Left lung (tissue), 8 donors: ENCODE results near the gene SBNO2. TPM values are rescaled to one million over a fixed set of nuclear protein-coding genes. Genes with fewer than 3 reads are reported as not detected.

Experiments used
- polyA plus RNA-seq, 6 donors: library from polyadenylated mRNA; unstranded; fragments of 120-200 nt; gene quantifications; one replicate each; pipeline ENCODE4 v1.2.1, GENCODE V29; 2013; ENCODE audit not compliant: insufficient read length in 6 of 6
- total RNA-seq, 2 donors: library from RNA; stranded (reverse); fragmentation: NEBNext Ultra II Directional; extraction: Animal tissue kit (Norgen Biotek cat#: 25700); gene quantifications; one replicate each; pipeline ENCODE4 v1.2.1, GENCODE V29; 2021
- donor health status: DM: no; HTN: yes; CAD: no.
- donor health status: DM: no; HTN: no; CAD: no.

The SBNO2 gene
- total and polyA plus RNA-seq, 8 donors: 17.9 to 119 (median 23.7) TPM

Other genes with a start within 250 kb of the SBNO2 start
- 10 to 100 TPM; 20.7 to 35.7 TPM for gene ARID3A, start 248.2 kb downstream of the SBNO2 start, total RNA-seq
- gene ARID3A, start 248.2 kb downstream of the SBNO2 start, polyA plus RNA-seq: 10 to 100 TPM; 20.6 to 30.5 (median 23.6) TPM
- gene WDR18, start 189.9 kb downstream of the SBNO2 start, total RNA-seq: 10 to 100 TPM; 36.1 to 40.7 TPM
- 10 to 100 TPM; 26.6 to 35.9 (median 34.1) TPM for gene WDR18, start 189.9 kb downstream of the SBNO2 start, polyA plus RNA-seq
- gene GRIN3B, start 173.8 kb downstream of the SBNO2 start, total RNA-seq: 1 to 10 TPM in 1 of 2 donors, not detected in 1; 2.7 TPM
- gene GRIN3B, start 173.8 kb downstream of the SBNO2 start, polyA plus RNA-seq: 1 to 10 TPM in 2 of 6 donors, under 1 TPM in 4; 0.37 to 1.4 (median 0.54) TPM
- gene TMEM259, start 153.1 kb downstream of the SBNO2 start, total RNA-seq: 100 to 1,000 TPM; 135 to 154 TPM
- gene TMEM259, start 153.1 kb downstream of the SBNO2 start, polyA plus RNA-seq: 100 to 1,000 TPM in 2 of 6 donors, 10 to 100 TPM in 4; 74.2 to 117 (median 98.7) TPM
- gene RNU6-2, start 152.7 kb downstream of the SBNO2 start, total RNA-seq: not detected
- gene RNU6-2, start 152.7 kb downstream of the SBNO2 start, polyA plus RNA-seq: not detected
- 100 to 1,000 TPM; 250 to 259 TPM for gene CNN2, start 147.7 kb downstream of the SBNO2 start, total RNA-seq
- 100 to 1,000 TPM; 133 to 214 (median 160) TPM for gene CNN2, start 147.7 kb downstream of the SBNO2 start, polyA plus RNA-seq
- gene ABCA7, start 134.2 kb downstream of the SBNO2 start, total RNA-seq: 10 to 100 TPM; 49.6 to 52.2 TPM
- 1 to 10 TPM; 3.3 to 5.5 (median 4.5) TPM for gene ABCA7, start 134.2 kb downstream of the SBNO2 start, polyA plus RNA-seq
- 10 to 100 TPM; 71.1 to 83.8 TPM for gene ARHGAP45, start 107.1 kb downstream of the SBNO2 start, total RNA-seq
- gene ARHGAP45, start 107.1 kb downstream of the SBNO2 start, polyA plus RNA-seq: 10 to 100 TPM in 5 of 6 donors, 1 to 10 TPM in 1; 8.5 to 12.3 (median 11.2) TPM
- 100 to 1,000 TPM; 139 to 160 TPM for gene POLR2E, start 78.9 kb downstream of the SBNO2 start, total RNA-seq
- gene POLR2E, start 78.9 kb downstream of the SBNO2 start, polyA plus RNA-seq: 100 to 1,000 TPM; 120 to 147 (median 135) TPM
- gene GPX4, start 70.3 kb downstream of the SBNO2 start, total RNA-seq: 100 to 1,000 TPM; 266 to 365 TPM
- gene GPX4, start 70.3 kb downstream of the SBNO2 start, polyA plus RNA-seq: 100 to 1,000 TPM; 146 to 223 (median 208) TPM
- 10 to 100 TPM; 42.6 to 52.0 TPM for gene STK11, start 31.5 kb upstream of the SBNO2 start, total RNA-seq
- gene STK11, start 31.5 kb upstream of the SBNO2 start, polyA plus RNA-seq: 10 to 100 TPM; 46.4 to 58.4 (median 51.1) TPM
- 1 to 10 TPM in 1 of 2 donors, under 1 TPM in 1; 0.55 to 1.5 TPM for gene CBARP, start 63.7 kb upstream of the SBNO2 start, total RNA-seq
- 1 to 10 TPM in 5 of 6 donors, under 1 TPM in 1; 0.75 to 2.5 (median 1.3) TPM for gene CBARP, start 63.7 kb upstream of the SBNO2 start, polyA plus RNA-seq
- gene ATP5F1D, start 67.5 kb upstream of the SBNO2 start, total RNA-seq: 100 to 1,000 TPM; 139 to 161 TPM
- 100 to 1,000 TPM in 1 of 6 donors, 10 to 100 TPM in 5; 55.0 to 107 (median 71.8) TPM for gene ATP5F1D, start 67.5 kb upstream of the SBNO2 start, polyA plus RNA-seq
- gene MIDN, start 74.3 kb upstream of the SBNO2 start, total RNA-seq: 100 to 1,000 TPM in 1 of 2 donors, 10 to 100 TPM in 1; 87.4 to 115 TPM
- 10 to 100 TPM; 34.3 to 64.9 (median 53.0) TPM for gene MIDN, start 74.3 kb upstream of the SBNO2 start, polyA plus RNA-seq
- gene CIRBP, start 95.1 kb upstream of the SBNO2 start, total RNA-seq: 100 to 1,000 TPM; 220 to 235 TPM
- gene CIRBP, start 95.1 kb upstream of the SBNO2 start, polyA plus RNA-seq: 1,000 to 10,000 TPM in 3 of 6 donors, 100 to 1,000 TPM in 3; 873 to 1,079 (median 988) TPM
- gene FAM174C, start 101.3 kb upstream of the SBNO2 start, total RNA-seq: 10 to 100 TPM; 48.0 to 58.7 TPM
- gene FAM174C, start 101.3 kb upstream of the SBNO2 start, polyA plus RNA-seq: 10 to 100 TPM; 10.6 to 22.2 (median 17.2) TPM
- gene EFNA2, start 111.6 kb upstream of the SBNO2 start, total RNA-seq: under 1 TPM in 1 of 2 donors, not detected in 1; 0.52 TPM
- gene EFNA2, start 111.6 kb upstream of the SBNO2 start, polyA plus RNA-seq: 1 to 10 TPM in 3 of 6 donors, under 1 TPM in 3; 0.48 to 2.0 (median 1.1) TPM
- gene NDUFS7, start 209.6 kb upstream of the SBNO2 start, total RNA-seq: 10 to 100 TPM; 84.4 to 85.4 TPM
- gene NDUFS7, start 209.6 kb upstream of the SBNO2 start, polyA plus RNA-seq: 10 to 100 TPM; 30.3 to 50.6 (median 36.6) TPM
- gene GAMT, start 227.3 kb upstream of the SBNO2 start, total RNA-seq: 10 to 100 TPM in 1 of 2 donors, 1 to 10 TPM in 1; 5.9 to 19.2 TPM
- 10 to 100 TPM; 19.4 to 26.1 (median 24.3) TPM for gene GAMT, start 227.3 kb upstream of the SBNO2 start, polyA plus RNA-seq
- gene DAZAP1, start 233.3 kb upstream of the SBNO2 start, total RNA-seq: 100 to 1,000 TPM in 1 of 2 donors, 10 to 100 TPM in 1; 87.6 to 132 TPM
- 100 to 1,000 TPM in 1 of 6 donors, 10 to 100 TPM in 5; 86.4 to 108 (median 93.7) TPM for gene DAZAP1, start 233.3 kb upstream of the SBNO2 start, polyA plus RNA-seq